Small intestine (tissue), 7 donors: ENCODE data around the gene MAPRE3. TPM values are rescaled to one million over a fixed set of nuclear protein-coding genes. Genes with fewer than 3 reads are reported as not detected.
"Not testable (repeated sequence)": the region's sequence is repeated elsewhere in the genome, so short reads cannot be mapped to it uniquely, and the experiment has no call there.

ENCODE experiments used
- DNase-seq, 2 donors: peaks; one replicate each; pipeline versions ENCODE4 v3.0.0 to v3.0.0-alpha.2; 2013
- FAIRE-seq: peaks from 2 replicates; lab custom pipeline; 2012; peaks lifted over from hg19 to GRCh38; lab: Jason Lieb, UNC
- H3K27ac ChIP-seq, 3 donors: one replicate each; pipeline ENCODE4 v1.5.1; 2013; ENCODE audit warnings: low read length in 2 of 3, mild to moderate bottlenecking in 2 of 3, control low read depth in 1 of 3, inconsistent platforms in 1 of 3, low read depth in 1 of 3, moderate library complexity in 1 of 3
- H3K27me3 ChIP-seq, 3 donors: one replicate each; pipeline ENCODE4 v1.6.1; 2013; ENCODE audit warnings: low read length in 3 of 3, inconsistent platforms in 1 of 3; ENCODE audit not compliant: control insufficient read depth in 3 of 3, insufficient read depth in 3 of 3
- H3K36me3 ChIP-seq, 3 donors: one replicate each; pipeline ENCODE4 v1.6.1; 2013; ENCODE audit warnings: low read length in 3 of 3, inconsistent platforms in 1 of 3, low read depth in 1 of 3, mild to moderate bottlenecking in 1 of 3, moderate library complexity in 1 of 3; ENCODE audit not compliant: control insufficient read depth in 3 of 3, insufficient read depth in 2 of 3
- H3K4me1 ChIP-seq, 3 donors: one replicate each; pipeline ENCODE4 v1.6.1; 2013; ENCODE audit warnings: low read length in 2 of 3, inconsistent platforms in 1 of 3, low read depth in 1 of 3, mild to moderate bottlenecking in 1 of 3, moderate library complexity in 1 of 3; ENCODE audit not compliant: control insufficient read depth in 3 of 3, insufficient read depth in 2 of 3
- H3K4me3 ChIP-seq, 3 donors: one replicate each; pipeline ENCODE4 v1.5.1; 2013; ENCODE audit warnings: low read length in 3 of 3, control low read depth in 1 of 3, inconsistent platforms in 1 of 3, low read depth in 1 of 3, mild to moderate bottlenecking in 1 of 3, moderate library complexity in 1 of 3
- H3K9me3 ChIP-seq, 2 donors: one replicate each; pipeline ENCODE4 v1.6.1; 2013; ENCODE audit warnings: low read depth in 1 of 2, low read length in 1 of 2; ENCODE audit not compliant: control insufficient read depth in 2 of 2, insufficient read depth in 1 of 2
- WGBS, 3 donors: extraction: QIAGEN DNeasy Blood & Tissue Kit; methylation state at CpG; one replicate each; pipeline ENCODE4 v1.1.7; 2013; 5-methylcytosine and 5-hydroxymethylcytosine counted together
- polyA plus RNA-seq, 4 donors: library from polyadenylated mRNA; stranded (reverse) in 3 of 4; unstranded in 1 of 4; fragments of 200-250 nt in 3 of 4; fragments of 120-200 nt in 1 of 4; gene quantifications; one replicate each; pipeline versions ENCODE4 v1.2.1 to v1.2.3, GENCODE V29; 2013
- donor health status: healthy with polysubstance abuse.
- donor health status: control.
- donor health status: control.
- donor health status: Bipolar disorder and iron deficiency.
- donor health status: healthy.

Gene MAPRE3
- polyA plus RNA-seq, 4 donors = 2.9 to 11.1 (median 6.0) TPM

- FAIRE-seq = no peak
- Histone ChIP-seq H3K4me1 (peaks cover 4 to 23% (median 7%) of the 10 kb centered on the region in 3 donors), H3K27me3 (no peaks in the 10 kb centered on the region), H3K4me3 (peak overlapping the region; percentile 71 to 100 (median 78)), H3K27ac (peak overlapping the region; percentile 86 to 96 (median 94)), H3K36me3 (peaks cover 0 to 38% (median 5%) of the 10 kb centered on the region in 3 donors), H3K9me3 (no peaks in the 10 kb centered on the region)
- no peak for DNase-seq
- WGBS, 3 donors = 2 to 3% (median 3%) methylated on average over 11 of the region's 11 CpGs
These were observed 100.3 kb downstream of the MAPRE3 start for GRCh38 chr2:27070653-27071276.

DNA sequence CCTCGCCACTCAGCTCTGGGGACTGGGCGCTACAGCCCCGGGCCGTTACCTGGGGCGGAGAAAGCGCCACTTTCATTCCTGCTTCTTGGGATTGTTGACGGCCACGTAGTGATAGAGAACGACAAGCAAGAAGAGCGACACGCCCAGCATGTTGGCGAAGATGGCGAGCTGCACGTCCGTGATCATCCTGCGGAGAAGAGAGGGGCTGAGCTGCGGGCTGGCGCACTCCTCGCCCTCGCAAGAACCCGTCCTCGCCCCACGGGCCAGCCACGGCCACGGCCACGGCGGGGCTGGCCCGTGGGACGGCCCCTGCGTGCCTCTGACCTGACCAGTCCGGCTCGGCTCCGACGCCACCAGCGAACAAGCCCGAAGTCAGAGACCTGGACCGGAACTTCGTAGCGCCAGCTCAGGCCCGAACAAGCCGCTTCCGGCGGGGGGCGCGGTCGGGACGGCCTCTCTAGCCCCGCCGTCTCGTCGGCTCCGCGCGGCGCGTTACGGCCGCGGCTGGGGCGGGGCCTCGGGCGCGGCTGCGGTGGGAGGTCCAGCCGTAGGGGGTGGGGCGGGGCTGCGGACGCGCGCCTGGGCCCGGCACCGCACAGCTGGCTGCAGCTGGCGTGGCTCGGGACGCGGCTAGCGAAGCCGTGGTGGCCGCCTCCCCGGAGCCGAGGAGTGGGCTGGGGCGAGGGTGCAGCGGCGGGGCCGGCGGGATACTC is 101.0 kb downstream of the MAPRE3 start, which contains the start of gene OST4:
Gene OST4, minus strand, starts transcription at position 378 of the 713 bp plus-strand sequence.
- FAIRE-seq = no peak
- Histone ChIP-seq H3K36me3 (peaks cover 0 to 34% (median 5%) of the 10 kb centered on the region in 3 donors), H3K4me3 (peak within 1 kb of the TSS; percentile 71 to 100 (median 78)), H3K27ac (peak within 1 kb of the TSS; percentile 86 to 96 (median 94)), H3K4me1 (peaks cover 4 to 23% (median 7%) of the 10 kb centered on the region in 3 donors), H3K27me3 (no peaks in the 10 kb centered on the region), H3K9me3 (no peaks in the 10 kb centered on the region)
- DNase-seq = peak; percentile 95 to 97
- WGBS, 3 donors = 0 to 1% (median 0%) methylated on average over 52 to 86 of the region's 86 CpGs

GRCh38 chr2:27071990-27072830 is 101.8 kb downstream of the MAPRE3 start:
- peaks cover 4 to 23% (median 7%) of the 10 kb centered on the region in 3 donors for H3K4me1 ChIP-seq
- no peak for FAIRE-seq

DNA sequence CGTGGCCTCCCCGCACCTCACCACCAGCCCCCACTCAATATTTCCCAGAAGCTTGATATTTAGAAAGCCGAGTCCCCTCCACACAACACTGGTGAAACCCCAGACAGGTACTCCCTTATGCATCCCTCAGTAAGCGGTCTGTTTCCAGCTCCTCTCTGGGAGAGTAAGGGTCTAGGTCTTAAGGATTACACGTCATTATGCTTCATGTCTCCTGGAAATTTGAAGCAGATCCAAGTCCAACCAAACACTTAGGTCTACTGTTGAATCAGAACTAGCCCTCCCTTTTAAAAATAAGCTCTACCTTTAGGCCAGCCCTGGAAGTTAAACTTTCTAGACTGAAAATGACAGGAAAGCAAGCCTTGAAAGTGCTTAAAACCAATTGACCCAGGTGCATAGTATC is 102.5 kb downstream of the MAPRE3 start:
- WGBS, 3 donors = 68 to 88% (median 76%) methylated on average over 5 of the region's 5 CpGs
- H3K27ac ChIP-seq = peak overlapping the region; percentile 22 to 94 (median 92)
- FAIRE-seq = no peak
- peaks cover 4 to 23% (median 7%) of the 10 kb centered on the region in 3 donors for H3K4me1 ChIP-seq
- peaks cover 0 to 2% (median 0%) of the 10 kb centered on the region in 3 donors for H3K27me3 ChIP-seq
- peaks cover 0 to 23% (median 5%) of the 10 kb centered on the region in 3 donors for H3K36me3 ChIP-seq
- H3K4me3 ChIP-seq = no peak overlapping the region
- no peaks in the 10 kb centered on the region for H3K9me3 ChIP-seq
- DNase-seq = no peak

More at GRCh38 chr2:27071990-27072830, 101.8 kb downstream of the MAPRE3 start:
- H3K4me3 ChIP-seq = peak overlapping the region; percentile 52 to 78 (median 78)
- peaks cover 0 to 27% (median 5%) of the 10 kb centered on the region in 3 donors for H3K36me3 ChIP-seq
- no peaks in the 10 kb centered on the region for H3K9me3 ChIP-seq
- DNase-seq = peak in 1 of 2 donors; percentile 70
- H3K27me3 ChIP-seq = no peaks in the 10 kb centered on the region
- WGBS, 3 donors = 8 to 18% (median 13%) methylated on average over 28 to 34 of the region's 34 CpGs
- peak overlapping the region; percentile 12 to 94 (median 92) for H3K27ac ChIP-seq

DNA sequence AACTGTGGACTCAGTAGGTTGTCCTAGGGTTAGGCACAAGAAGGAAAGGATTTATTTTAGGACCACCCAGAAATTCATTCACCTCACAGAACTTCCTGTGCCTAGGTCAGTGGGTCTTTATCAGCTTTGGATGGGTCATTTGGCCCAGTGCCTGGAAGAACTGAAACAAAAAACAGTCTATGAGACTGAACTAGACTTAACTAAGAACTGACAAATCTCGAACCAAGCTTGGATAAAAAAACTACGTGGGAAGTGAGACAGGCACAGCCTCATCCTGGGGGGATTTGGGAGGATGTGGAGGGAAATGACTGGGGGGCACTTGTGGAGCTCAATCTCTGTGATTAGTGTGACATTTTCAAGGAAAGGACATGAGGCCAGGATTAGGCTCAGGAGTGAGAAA is 103.3 kb downstream of the MAPRE3 start:
- FAIRE-seq (no peak), DNase-seq (no peak)
- Histone ChIP-seq H3K27ac (peak overlapping the region in 2 of 3 donors; percentile 28 to 92), H3K4me3 (no peak overlapping the region), H3K36me3 (peaks cover 0 to 15% (median 5%) of the 10 kb centered on the region in 3 donors), H3K4me1 (peaks cover 4 to 23% (median 7%) of the 10 kb centered on the region in 3 donors), H3K27me3 (peaks cover 0 to 8% (median 0%) of the 10 kb centered on the region in 3 donors), H3K9me3 (no peaks in the 10 kb centered on the region)
- 38 to 51% (median 38%) methylated on average over 2 of the region's 2 CpGs for WGBS, 3 donors

- 53 to 78% (median 69%) methylated on average over 4 of the region's 4 CpGs for WGBS, 3 donors
- Histone ChIP-seq H3K27me3 (peaks cover 0 to 8% (median 0%) of the 10 kb centered on the region in 3 donors), H3K36me3 (peaks cover 0 to 4% (median 0%) of the 10 kb centered on the region in 3 donors), H3K4me3 (no peak overlapping the region), H3K9me3 (no peaks in the 10 kb centered on the region), H3K4me1 (peaks cover 4 to 18% (median 6%) of the 10 kb centered on the region in 3 donors), H3K27ac (peak overlapping the region in 2 of 3 donors; percentile 24 to 72)
- FAIRE-seq (no peak), DNase-seq (no peak)
These were observed 104.5 kb downstream of the MAPRE3 start for GRCh38 chr2:27074738-27075565.

GRCh38 chr2:27075566-27075871 is 105.1 kb downstream of the MAPRE3 start:
- not testable (repeated sequence) for H3K27me3 ChIP-seq, H3K4me3 ChIP-seq, DNase-seq, FAIRE-seq, H3K9me3 ChIP-seq, H3K36me3 ChIP-seq
- Histone ChIP-seq H3K27ac (peak overlapping the region in 2 of 3 donors; percentile 24 to 38), H3K4me1 (peaks cover under 1 to 13% (median 2%) of the 10 kb centered on the region in 3 donors)
- 69 to 85% (median 85%) methylated on average over 6 of the region's 6 CpGs for WGBS, 3 donors
